Mucosa of descending colon (tissue), 3 donors: Measurements from ENCODE around the gene SSR3. TPM values are rescaled to one million over a fixed set of nuclear protein-coding genes. Genes with fewer than 3 reads are reported as not detected.
A peak's percentile ranks its signal among the peaks of the same experiment; 100 is the strongest.

Source experiments
- ATAC-seq: fragments of 200-7000 bp; cut with Tn5 transposase; one replicate; pipeline ENCODE4 v1.9.1; 2020; ENCODE audit warnings: mild to moderate bottlenecking, moderate library complexity
- DNase-seq, 3 donors: peaks; one replicate each; pipeline ENCODE4 v3.0.0-alpha.2; 2020
- H3K36me3 ChIP-seq: fragments of 200-600 bp; one replicate; pipeline ENCODE4 v1.8.0; 2021; ENCODE audit warnings: low read depth, mild to moderate bottlenecking
- H3K4me1 ChIP-seq: fragments of 200-600 bp; one replicate; pipeline ENCODE4 v1.8.0; 2021; ENCODE audit warnings: low read depth, mild to moderate bottlenecking
- H3K4me3 ChIP-seq: fragments of 200-600 bp; one replicate; pipeline ENCODE4 v1.8.0; 2021; ENCODE audit warnings: mild to moderate bottlenecking
- H3K9me3 ChIP-seq: fragments of 200-600 bp; one replicate; pipeline ENCODE4 v1.8.0; 2021; ENCODE audit warnings: mild to moderate bottlenecking
- intact Hi-C, 2 donors: fragments of 100-400 bp; cut with DNase I in 1 of 2; cut with micrococcal nuclease in 1 of 2; formaldehyde crosslinking; loops; one replicate each; pipeline versions ENCODE4 v1.11.0 to v1.11.1; 2022; cut with DNase I, micrococcal nuclease
- total RNA-seq, 3 donors: library from RNA; stranded (reverse); fragmentation: NEBNext Ultra II Directional in 2 of 3; extraction: Animal tissue kit (Norgen Biotek cat#: 25700) in 2 of 3; gene quantifications; one replicate each; pipeline versions ENCODE4 v1.2.1 to v1.2.4, GENCODE V29; 2021 to 2023
- TF ChIP-seq, protein P1 (sequence below): fragments of 200-600 bp; IDR thresholded peaks from one replicate; pipeline ENCODE4 v1.8.0; 2022; ENCODE audit warnings: antibody characterized with exemption, mild to moderate bottlenecking
- donor health status: DM: no; HTN: no; CAD: no; lungs with moderate emphysema.
- donor health status: DM: no; HTN: no; CAD: no.
- donor health status: DM: no; HTN: yes; CAD: no.

Gene SSR3
- total RNA-seq, 3 donors from 2014 or later: 97.9 to 125 (median 123) TPM

DNA sequence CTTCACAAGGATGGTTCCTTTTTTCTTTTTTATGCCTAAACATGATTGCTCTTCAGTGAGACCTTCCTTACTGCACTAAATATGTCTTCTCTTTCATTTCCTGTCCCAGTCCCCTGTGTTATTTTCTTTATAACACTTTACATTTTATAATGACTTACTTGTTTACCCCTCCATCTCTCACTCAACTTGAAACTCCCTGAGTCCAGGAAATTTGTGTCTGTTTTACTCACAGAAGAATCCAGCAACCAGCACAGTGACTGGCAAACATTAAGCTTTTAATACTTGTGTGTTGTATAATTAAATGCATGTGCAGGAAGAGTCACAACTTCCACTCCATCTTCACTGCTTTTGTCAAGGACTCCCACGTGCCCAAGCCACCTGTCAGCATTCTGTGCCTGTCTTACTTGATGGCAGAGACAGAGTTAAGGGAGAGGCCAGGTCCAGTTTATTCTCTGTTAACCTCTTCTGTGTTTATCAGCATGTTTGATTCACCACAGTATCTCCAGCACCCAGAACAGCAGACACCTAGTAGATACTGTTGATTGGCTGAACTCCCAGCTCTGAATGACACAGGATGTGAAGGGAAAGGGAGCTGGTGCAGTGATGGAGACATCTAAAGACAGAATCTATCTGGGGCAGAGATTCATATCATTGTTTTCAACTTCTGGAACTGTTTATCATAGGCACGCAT lies 42.8 kb downstream of the SSR3 start:
- TF ChIP-seq, protein P1, sequence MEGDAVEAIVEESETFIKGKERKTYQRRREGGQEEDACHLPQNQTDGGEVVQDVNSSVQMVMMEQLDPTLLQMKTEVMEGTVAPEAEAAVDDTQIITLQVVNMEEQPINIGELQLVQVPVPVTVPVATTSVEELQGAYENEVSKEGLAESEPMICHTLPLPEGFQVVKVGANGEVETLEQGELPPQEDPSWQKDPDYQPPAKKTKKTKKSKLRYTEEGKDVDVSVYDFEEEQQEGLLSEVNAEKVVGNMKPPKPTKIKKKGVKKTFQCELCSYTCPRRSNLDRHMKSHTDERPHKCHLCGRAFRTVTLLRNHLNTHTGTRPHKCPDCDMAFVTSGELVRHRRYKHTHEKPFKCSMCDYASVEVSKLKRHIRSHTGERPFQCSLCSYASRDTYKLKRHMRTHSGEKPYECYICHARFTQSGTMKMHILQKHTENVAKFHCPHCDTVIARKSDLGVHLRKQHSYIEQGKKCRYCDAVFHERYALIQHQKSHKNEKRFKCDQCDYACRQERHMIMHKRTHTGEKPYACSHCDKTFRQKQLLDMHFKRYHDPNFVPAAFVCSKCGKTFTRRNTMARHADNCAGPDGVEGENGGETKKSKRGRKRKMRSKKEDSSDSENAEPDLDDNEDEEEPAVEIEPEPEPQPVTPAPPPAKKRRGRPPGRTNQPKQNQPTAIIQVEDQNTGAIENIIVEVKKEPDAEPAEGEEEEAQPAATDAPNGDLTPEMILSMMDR: no peak
- ATAC-seq: no peak
- intact Hi-C loops: loop anchor here (10.0 kb wide), 2 partner anchors 357 to 367 kb away; no protein-coding TSS in a partner anchor

DNA sequence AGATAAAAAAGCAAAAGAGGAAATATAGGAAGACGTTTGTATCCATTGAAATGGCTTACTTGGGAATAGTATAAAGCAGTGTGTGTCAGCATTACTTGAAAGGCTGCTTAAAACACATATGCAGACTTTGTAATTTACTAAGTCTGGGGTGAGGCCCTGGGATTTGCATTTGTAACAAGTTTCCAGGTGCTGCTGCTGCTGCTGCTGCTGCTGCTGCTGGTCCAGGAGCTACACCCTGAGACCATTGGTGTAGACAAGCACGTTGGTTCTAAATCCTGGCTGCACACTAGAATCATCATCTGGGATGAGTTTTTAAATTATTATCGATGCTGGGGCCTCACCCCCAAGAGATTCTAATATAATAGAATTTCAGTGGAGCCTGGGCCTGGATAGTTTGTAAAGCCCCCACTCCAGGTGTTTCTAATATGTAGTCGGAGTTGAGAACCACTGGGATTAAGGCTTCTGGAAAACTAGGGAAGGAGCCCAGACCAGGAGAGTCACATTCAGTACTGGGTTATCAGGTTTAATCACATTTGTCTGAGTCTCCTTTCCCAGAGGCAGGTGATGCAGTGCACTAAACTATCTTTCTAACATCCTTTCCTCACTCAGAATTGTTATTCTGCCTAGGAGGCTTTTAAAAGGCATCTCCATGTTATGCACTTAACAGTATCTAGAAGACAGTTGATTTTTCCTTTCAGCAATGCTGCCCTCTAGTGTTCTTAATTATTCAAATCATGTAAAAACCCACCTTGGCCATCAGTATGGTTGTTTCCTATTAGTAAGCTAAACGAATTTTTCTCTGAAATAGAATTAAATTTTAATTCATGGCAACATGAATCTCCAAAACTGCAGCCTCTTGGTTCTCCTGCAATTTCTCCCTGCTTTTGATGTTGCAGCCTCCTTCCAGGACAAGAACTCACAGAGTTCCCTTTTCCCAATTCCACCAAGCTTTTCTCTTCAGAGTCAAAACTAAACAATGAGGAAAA lies 45.4 kb downstream of the SSR3 start:
- TF ChIP-seq, protein P1: no peak
- intact Hi-C loops: loop anchor here (10.0 kb wide), 2 partner anchors 355 to 365 kb away; no protein-coding TSS in a partner anchor
- Histone ChIP-seq H3K4me3 (no peak overlapping the region), H3K36me3 (no peaks in the 10 kb centered on the region), H3K9me3 (no peaks in the 10 kb centered on the region), H3K4me1 (no peaks in the 10 kb centered on the region)
- no peak for DNase-seq
- peak; percentile 72 for ATAC-seq

More for the DNA sequence above, 42.8 kb downstream of the SSR3 start:
- no peaks in the 10 kb centered on the region for H3K36me3 ChIP-seq
- no peaks in the 10 kb centered on the region for H3K4me1 ChIP-seq
- H3K9me3 ChIP-seq: no peaks in the 10 kb centered on the region
- DNase-seq: no peak
- H3K4me3 ChIP-seq: no peak overlapping the region

DNA sequence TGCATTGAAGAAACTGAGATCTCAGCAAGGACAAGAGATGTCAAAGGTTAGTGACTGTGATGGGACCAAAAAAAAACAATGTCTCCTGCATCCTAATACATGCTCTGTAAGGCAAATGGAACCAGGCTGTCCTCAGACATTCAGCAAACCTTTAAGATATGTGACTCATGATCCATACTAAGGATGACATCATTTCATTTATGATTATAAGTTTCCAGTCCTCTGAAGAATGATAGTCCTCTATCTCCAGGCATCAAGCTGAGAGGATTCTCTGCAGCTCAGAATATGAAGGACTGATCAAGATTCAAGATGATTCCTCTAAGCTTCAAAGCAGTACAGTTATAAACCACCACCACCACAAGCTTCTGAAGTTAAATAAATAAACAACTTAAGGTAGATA lies 47.6 kb downstream of the SSR3 start:
- no peak for DNase-seq
- intact Hi-C loops: no loop called here
- ATAC-seq: no peak
- H3K9me3 ChIP-seq: no peaks in the 10 kb centered on the region
- H3K4me1 ChIP-seq: no peaks in the 10 kb centered on the region
- H3K4me3 ChIP-seq: no peak overlapping the region
- no peaks in the 10 kb centered on the region for H3K36me3 ChIP-seq
- TF ChIP-seq, protein P1: no peak

DNA sequence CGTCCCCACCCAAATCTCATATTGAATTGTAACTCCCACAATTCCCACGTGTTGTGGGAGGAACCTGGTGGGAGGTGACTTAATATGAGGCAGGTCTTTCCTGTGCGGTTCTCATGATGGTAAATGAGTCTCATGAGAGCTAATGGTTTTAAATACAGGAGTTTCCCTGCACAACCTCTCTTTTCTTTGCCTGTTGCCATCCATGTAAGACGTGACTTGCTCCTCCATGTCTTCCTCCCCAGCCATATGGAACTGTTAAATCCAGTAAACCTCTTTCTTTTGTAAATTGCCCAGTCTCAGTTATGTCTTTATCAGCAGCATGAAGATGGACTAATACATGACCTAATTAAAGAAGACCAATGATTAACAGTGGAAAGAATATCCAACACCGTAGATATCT lies 56.6 kb downstream of the SSR3 start:
- H3K4me1 ChIP-seq: no peaks in the 10 kb centered on the region
- no peaks in the 10 kb centered on the region for H3K9me3 ChIP-seq
- no peak for DNase-seq
- H3K4me3 ChIP-seq: no peak overlapping the region
- intact Hi-C loops: no loop called here
- H3K36me3 ChIP-seq: no peaks in the 10 kb centered on the region
- no peak for ATAC-seq
- TF ChIP-seq, protein P1: no peak

DNA sequence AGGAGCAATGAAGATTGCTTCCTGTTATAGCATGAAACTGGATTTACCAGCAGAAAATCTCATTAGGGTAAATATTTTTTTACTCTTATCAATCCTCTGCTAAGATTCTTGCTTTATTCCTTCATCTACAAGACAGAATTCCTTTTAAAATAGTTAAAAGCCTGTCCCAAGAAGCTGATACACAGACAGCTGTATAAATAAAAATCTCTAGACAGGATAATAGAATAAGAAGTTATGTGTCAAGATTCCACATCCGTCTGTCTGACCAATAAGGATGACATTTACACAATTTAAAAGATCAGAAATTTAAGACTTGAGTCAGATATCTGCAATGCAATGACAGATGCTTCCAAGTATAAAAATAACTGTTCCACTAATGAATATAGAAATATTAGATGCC lies 57.6 kb downstream of the SSR3 start:
- intact Hi-C loops: no loop called here
- Histone ChIP-seq H3K36me3 (no peaks in the 10 kb centered on the region), H3K4me3 (no peak overlapping the region), H3K4me1 (no peaks in the 10 kb centered on the region), H3K9me3 (no peaks in the 10 kb centered on the region)
- TF ChIP-seq, protein P1: no peak
- ATAC-seq (no peak), DNase-seq (no peak)
